Peyer's patch (tissue), 4 donors: Measurements from ENCODE around the gene COL6A1. TPM values are rescaled to one million over a fixed set of nuclear protein-coding genes. Genes with fewer than 3 reads are reported as not detected.
A peak's percentile ranks its signal among the peaks of the same experiment; 100 is the strongest.

ENCODE experiments used
- DNase-seq, 3 donors: peaks; one replicate each; pipeline ENCODE4 v3.0.0-alpha.2; 2017 to 2019
- H3K27ac ChIP-seq, 4 donors: fragments of 200-600 bp; sonication (generic); one replicate each; pipeline ENCODE4 v1.5.1; 2016 to 2019
- H3K27me3 ChIP-seq, 2 donors: fragments of 200-600 bp; sonication (generic); one replicate each; pipeline ENCODE4 v1.5.1; 2019
- H3K36me3 ChIP-seq, 3 donors: fragments of 200-600 bp; sonication (generic); one replicate each; pipeline ENCODE4 v1.5.1; 2016 to 2019
- H3K4me1 ChIP-seq, 4 donors: fragments of 200-600 bp; sonication (generic); one replicate each; pipeline ENCODE4 v1.5.1; 2016 to 2019
- H3K4me3 ChIP-seq, 4 donors: fragments of 200-600 bp; sonication (generic); 1 replicate in 3 of 4; 2 replicates in 1 of 4; pipeline ENCODE4 v1.5.1; 2016 to 2019; ENCODE audit warnings: mild to moderate bottlenecking in 1 of 4
- H3K9me3 ChIP-seq, 4 donors: fragments of 200-600 bp; sonication (generic); one replicate each; pipeline ENCODE4 v1.5.1; 2016 to 2019; ENCODE audit warnings: mild to moderate bottlenecking in 1 of 4
- POLR2A ChIP-seq, 2 donors: fragments of 450-650 bp; IDR thresholded peaks; one replicate each; pipeline ENCODE4 v1.5.1; 2017; ENCODE audit warnings: antibody characterized with exemption in 2 of 2, mild to moderate bottlenecking in 2 of 2, moderate library complexity in 2 of 2
- total RNA-seq, 4 donors: library from RNA; depleted of rRNA; stranded (reverse); fragments of >200 nt; gene quantifications; one replicate each; pipeline ENCODE4 v1.1.0, GENCODE V29; 2016
- TF ChIP-seq, protein P1 (sequence below), 6 experiments: fragments of 450-650 bp in 4 of 6; fragments of 200-600 bp in 2 of 6; sonication (generic) in 1 of 6; IDR thresholded peaks; one replicate each; pipeline ENCODE4 v1.5.1; 2017 to 2019; ENCODE audit warnings: antibody characterized with exemption in 6 of 6, mild to moderate bottlenecking in 3 of 6, moderate library complexity in 1 of 6

The COL6A1 gene
- total RNA-seq, 4 donors from 2014 or later: 37.7 to 458 (median 161) TPM

DNA sequence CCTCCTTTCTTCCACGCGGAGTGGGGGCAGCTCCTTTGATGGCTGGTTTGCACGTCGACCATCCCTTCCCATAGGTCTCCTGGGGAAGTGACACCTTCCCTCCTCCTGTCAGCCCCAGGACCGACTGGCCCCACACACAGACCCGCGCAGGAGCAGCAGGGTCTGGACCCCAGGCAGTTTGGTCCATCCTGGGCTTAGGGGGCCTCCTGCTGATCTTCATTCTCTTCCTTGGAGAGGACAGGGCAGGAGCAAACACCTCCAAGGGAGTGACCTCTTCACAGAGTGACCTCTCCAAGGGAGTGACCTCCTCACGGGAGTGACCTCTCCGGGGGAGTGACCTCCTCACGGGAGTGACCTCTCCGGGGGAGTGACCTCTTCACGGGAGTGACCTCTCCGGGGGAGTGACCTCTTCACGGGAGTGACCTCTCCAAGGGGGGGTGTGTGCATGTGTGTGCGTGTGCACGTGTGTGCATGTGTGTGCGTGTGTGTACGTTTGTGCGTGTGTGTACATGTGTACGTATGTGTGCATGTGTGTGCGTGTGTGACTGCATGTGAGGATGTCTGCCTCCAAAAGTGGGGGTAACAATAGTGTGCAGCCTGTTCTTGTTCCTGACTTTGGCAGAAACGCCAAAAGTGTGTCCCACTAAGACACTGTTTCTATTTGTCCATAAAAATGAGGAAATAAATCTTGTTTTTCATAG, 29.8 kb downstream of the COL6A1 start:
- no peak for TF ChIP-seq POLR2A (IDR thresholded peaks at IDR 0.05)
- TF ChIP-seq, protein P1, sequence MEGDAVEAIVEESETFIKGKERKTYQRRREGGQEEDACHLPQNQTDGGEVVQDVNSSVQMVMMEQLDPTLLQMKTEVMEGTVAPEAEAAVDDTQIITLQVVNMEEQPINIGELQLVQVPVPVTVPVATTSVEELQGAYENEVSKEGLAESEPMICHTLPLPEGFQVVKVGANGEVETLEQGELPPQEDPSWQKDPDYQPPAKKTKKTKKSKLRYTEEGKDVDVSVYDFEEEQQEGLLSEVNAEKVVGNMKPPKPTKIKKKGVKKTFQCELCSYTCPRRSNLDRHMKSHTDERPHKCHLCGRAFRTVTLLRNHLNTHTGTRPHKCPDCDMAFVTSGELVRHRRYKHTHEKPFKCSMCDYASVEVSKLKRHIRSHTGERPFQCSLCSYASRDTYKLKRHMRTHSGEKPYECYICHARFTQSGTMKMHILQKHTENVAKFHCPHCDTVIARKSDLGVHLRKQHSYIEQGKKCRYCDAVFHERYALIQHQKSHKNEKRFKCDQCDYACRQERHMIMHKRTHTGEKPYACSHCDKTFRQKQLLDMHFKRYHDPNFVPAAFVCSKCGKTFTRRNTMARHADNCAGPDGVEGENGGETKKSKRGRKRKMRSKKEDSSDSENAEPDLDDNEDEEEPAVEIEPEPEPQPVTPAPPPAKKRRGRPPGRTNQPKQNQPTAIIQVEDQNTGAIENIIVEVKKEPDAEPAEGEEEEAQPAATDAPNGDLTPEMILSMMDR (IDR thresholded peaks at IDR 0.05): no peak
- DNase-seq: peak in 2 of 3 donors; percentile 11 to 21

DNA sequence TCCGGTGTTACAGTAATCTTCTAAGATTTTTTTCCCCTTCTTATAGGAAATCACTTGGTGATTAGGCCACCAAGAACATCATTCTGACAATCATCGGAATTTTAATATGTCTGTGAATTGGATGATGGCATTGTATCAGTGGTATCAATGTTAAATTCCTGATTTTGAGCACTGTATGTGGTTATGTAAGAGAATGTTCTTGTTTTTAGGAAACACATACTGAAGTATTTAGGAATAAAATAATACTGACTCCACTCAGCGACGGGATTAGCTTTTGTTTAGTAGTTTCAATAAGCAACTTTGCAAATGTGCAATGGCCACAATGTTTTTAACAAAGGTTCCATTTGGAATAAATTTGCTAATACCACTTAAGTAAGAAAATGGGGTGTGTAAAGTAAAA, 30.6 kb downstream of the COL6A1 start:
- H3K4me1 ChIP-seq: no peaks in the 10 kb centered on the region
- H3K36me3 ChIP-seq: no peaks in the 10 kb centered on the region
- H3K27ac ChIP-seq: no peak overlapping the region
- H3K27me3 ChIP-seq: no peaks in the 10 kb centered on the region
- no peak overlapping the region for H3K4me3 ChIP-seq
- TF ChIP-seq POLR2A (IDR thresholded peaks at IDR 0.05): no peak
- TF ChIP-seq, protein P1 (IDR thresholded peaks at IDR 0.05): no peak
- DNase-seq: no peak
- H3K9me3 ChIP-seq: no peaks in the 10 kb centered on the region

More for the DNA sequence above, 29.8 kb downstream of the COL6A1 start:
- H3K27ac ChIP-seq: no peak overlapping the region
- H3K4me1 ChIP-seq: no peaks in the 10 kb centered on the region
- H3K9me3 ChIP-seq: no peaks in the 10 kb centered on the region
- no peaks in the 10 kb centered on the region for H3K36me3 ChIP-seq
- H3K27me3 ChIP-seq: no peaks in the 10 kb centered on the region
- H3K4me3 ChIP-seq: no peak overlapping the region

DNA sequence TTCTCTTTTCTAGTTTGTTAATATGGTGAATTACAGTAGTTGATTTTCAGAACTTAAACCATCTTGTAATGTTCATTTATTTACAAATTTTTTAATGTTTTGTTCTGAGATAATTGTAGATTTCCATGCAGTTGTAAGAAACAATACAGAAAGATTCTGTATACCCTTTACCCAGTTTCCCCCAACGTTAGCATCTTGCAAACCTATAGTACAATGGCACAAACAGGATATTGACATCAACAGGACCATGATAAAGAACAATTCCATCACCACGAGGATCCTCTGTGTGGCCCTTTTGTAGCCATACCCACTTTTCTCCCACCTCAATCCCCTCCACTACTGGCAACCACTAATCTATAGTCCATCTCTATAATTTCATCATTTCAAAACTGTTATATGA, 33.3 kb downstream of the COL6A1 start:
- TF ChIP-seq, protein P1 (IDR thresholded peaks at IDR 0.05): no peak
- no peak for TF ChIP-seq POLR2A (IDR thresholded peaks at IDR 0.05)
- Histone ChIP-seq H3K27ac (no peak overlapping the region), H3K27me3 (no peaks in the 10 kb centered on the region), H3K36me3 (no peaks in the 10 kb centered on the region), H3K4me1 (no peaks in the 10 kb centered on the region), H3K9me3 (no peaks in the 10 kb centered on the region), H3K4me3 (no peak overlapping the region)
- no peak for DNase-seq

DNA sequence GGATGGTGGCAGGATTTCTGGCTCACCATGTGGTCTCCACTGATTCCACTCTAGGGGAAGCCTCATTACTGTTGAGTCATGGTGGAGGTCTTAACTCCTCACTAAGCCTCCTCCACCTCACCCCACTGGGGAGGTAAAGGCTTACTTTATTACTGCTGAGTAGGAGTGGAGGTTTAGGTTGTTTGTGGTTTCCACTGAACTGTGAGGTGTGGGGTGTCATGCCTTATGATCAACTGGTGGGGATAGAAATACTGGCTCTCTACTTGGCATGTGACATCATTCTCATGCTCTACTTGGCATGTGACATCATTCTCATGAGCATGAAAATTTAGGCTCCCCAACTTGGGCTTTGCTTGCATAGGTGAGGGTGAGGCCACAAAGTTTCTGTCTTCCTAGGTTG, 35.6 kb downstream of the COL6A1 start:
- Histone ChIP-seq H3K27ac (no peak overlapping the region), H3K27me3 (no peaks in the 10 kb centered on the region), H3K4me1 (no peaks in the 10 kb centered on the region), H3K36me3 (no peaks in the 10 kb centered on the region), H3K9me3 (no peaks in the 10 kb centered on the region), H3K4me3 (no peak overlapping the region)
- no peak for TF ChIP-seq POLR2A (IDR thresholded peaks at IDR 0.05)
- TF ChIP-seq, protein P1 (IDR thresholded peaks at IDR 0.05): no peak
- DNase-seq: no peak

DNA sequence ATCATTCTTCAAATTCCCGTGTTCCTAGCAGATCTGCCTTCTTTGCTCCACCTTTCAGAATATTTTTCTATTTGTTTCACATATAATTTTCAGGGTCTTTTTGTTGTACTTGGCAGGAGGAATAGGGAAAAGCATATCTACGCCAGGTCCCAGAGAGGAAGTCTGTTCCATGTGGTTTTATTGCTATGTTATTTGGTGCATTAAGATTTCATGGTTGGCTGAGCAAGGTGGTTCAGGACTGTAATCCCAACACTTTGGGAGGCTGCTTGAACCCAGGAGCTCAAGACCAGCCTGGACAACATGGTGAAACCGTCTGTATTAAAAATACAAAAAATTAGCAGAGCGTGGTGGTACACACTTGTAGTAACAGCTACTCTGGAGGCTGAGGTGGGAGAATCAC, 36.1 kb downstream of the COL6A1 start:
- no peak for TF ChIP-seq POLR2A (IDR thresholded peaks at IDR 0.05)
- TF ChIP-seq, protein P1 (IDR thresholded peaks at IDR 0.05): no peak
- Histone ChIP-seq H3K4me3 (no peak overlapping the region), H3K36me3 (no peaks in the 10 kb centered on the region), H3K27me3 (no peaks in the 10 kb centered on the region), H3K4me1 (no peaks in the 10 kb centered on the region), H3K27ac (no peak overlapping the region), H3K9me3 (no peaks in the 10 kb centered on the region)
- DNase-seq: no peak
